CD8-positive, alpha-beta memory T cell (primary cell): ENCODE results near the gene INHBB. TPM values are rescaled to one million over a fixed set of nuclear protein-coding genes. Genes with fewer than 3 reads are reported as not detected.

ENCODE experiments used
- CTCF ChIA-PET: fragments of 350-600 bp; sonication (Branson Sonifier 250); formaldehyde crosslinking; loops from one replicate; lab custom pipeline; 2021; ENCODE audit warnings: antibody characterized with exemption; lab: Charles Lee
- POLR2A ChIA-PET: fragments of 350-600 bp; sonication (Branson Sonifier 250); formaldehyde crosslinking; loops from one replicate; lab custom pipeline; 2021; ENCODE audit warnings: antibody characterized with exemption; lab: Charles Lee
- DNase-seq, 5 donors: peaks; one replicate each; pipeline versions ENCODE4 v3.0.0 to v3.0.0-alpha.2; 2020 to 2022; ENCODE audit warnings: mixed read lengths in 1 of 5
- H3K27ac ChIP-seq: one replicate; pipeline ENCODE4 v1.7.0; 2013; ENCODE audit warnings: low read depth, mild to moderate bottlenecking, low read length, moderate library complexity
- H3K27me3 ChIP-seq: 2 replicates; pipeline ENCODE4 v1.7.0; 2013; ENCODE audit warnings: low read length, mild to moderate bottlenecking; ENCODE audit not compliant: insufficient read depth, poor library complexity, severe bottlenecking
- H3K36me3 ChIP-seq: 2 replicates; pipeline ENCODE4 v1.7.0; 2013; ENCODE audit warnings: mild to moderate bottlenecking, low read length, moderate library complexity; ENCODE audit not compliant: insufficient read depth
- H3K4me1 ChIP-seq: 2 replicates; pipeline ENCODE4 v1.7.0; 2013; ENCODE audit warnings: mild to moderate bottlenecking, low read length, moderate library complexity; ENCODE audit not compliant: insufficient read depth
- H3K4me3 ChIP-seq: 2 replicates; pipeline ENCODE4 v1.7.0; 2013; ENCODE audit warnings: mild to moderate bottlenecking, low read length
- H3K9me3 ChIP-seq: 2 replicates; pipeline ENCODE4 v1.7.0; 2013; ENCODE audit warnings: mild to moderate bottlenecking, low read length
- H3K27ac Mint-ChIP-seq, 8 donors: one replicate each; pipeline ENCODE4 v1.8.0; 2020 to 2021; ENCODE audit warnings: mixed read lengths in 8 of 8, mild to moderate bottlenecking in 6 of 8, inconsistent platforms in 3 of 8, moderate library complexity in 3 of 8
- H3K27me3 Mint-ChIP-seq, 2 donors: one replicate each; pipeline ENCODE4 v1.8.0; 2020 to 2021; ENCODE audit warnings: mixed read lengths in 2 of 2, mild to moderate bottlenecking in 1 of 2, moderate library complexity in 1 of 2
- H3K36me3 Mint-ChIP-seq, 3 donors: one replicate each; pipeline ENCODE4 v1.8.0; 2020 to 2021; ENCODE audit warnings: mixed read lengths in 3 of 3, inconsistent platforms in 1 of 3, mild to moderate bottlenecking in 1 of 3
- H3K4me1 Mint-ChIP-seq, 3 donors: one replicate each; pipeline ENCODE4 v1.8.0; 2020 to 2021; ENCODE audit warnings: mixed read lengths in 3 of 3, inconsistent platforms in 1 of 3, mild to moderate bottlenecking in 1 of 3
- H3K4me3 Mint-ChIP-seq, 7 donors: one replicate each; pipeline ENCODE4 v1.8.0; 2020 to 2021; ENCODE audit warnings: mixed read lengths in 7 of 7, mild to moderate bottlenecking in 6 of 7, moderate library complexity in 4 of 7, inconsistent platforms in 2 of 7
- H3K9me3 Mint-ChIP-seq, 5 donors: one replicate each; pipeline ENCODE4 v1.8.0; 2020 to 2022; ENCODE audit warnings: mixed read lengths in 5 of 5, mild to moderate bottlenecking in 3 of 5, moderate library complexity in 2 of 5, inconsistent platforms in 1 of 5
- polyA plus RNA-seq: library from polyadenylated mRNA; unstranded; fragments of 300-500 nt; fragmentation: Illumina TruSeq; gene quantifications from one replicate; pipeline ENCODE4 v1.2.3, GENCODE V29; 2021
- total RNA-seq, 2 experiments: library from RNA; stranded (reverse); gene quantifications; one replicate each; pipeline ENCODE4 v1.2.3, GENCODE V29; 2021

INHBB gene
- total and polyA plus RNA-seq, 3 experiments from 2014 or later: not detected

DNA sequence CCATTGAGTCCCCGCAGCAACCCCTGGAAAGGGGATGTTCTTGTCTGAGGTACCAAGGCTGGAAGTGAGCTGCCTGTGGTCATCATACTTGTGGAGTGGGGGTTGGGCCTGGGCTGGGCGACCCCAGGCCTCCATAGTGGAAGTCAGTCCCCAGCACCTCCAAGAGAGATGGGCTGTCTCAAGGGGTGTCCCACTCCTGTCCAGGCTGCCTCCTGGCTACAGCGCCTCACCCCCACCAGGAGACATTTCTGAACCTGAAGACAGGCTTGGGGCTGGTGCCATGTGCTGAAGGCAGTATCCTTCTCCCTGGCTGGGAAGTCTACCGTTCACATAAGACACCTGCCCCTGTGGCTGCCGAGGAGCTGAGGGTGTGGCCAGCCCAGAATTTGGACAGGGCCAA, 28.9 kb downstream of the INHBB start:
- Histone ChIP-seq H3K27ac (no peak overlapping the region), H3K4me3 (no peak overlapping the region), H3K36me3 (no peaks in the 10 kb centered on the region), H3K27me3 (no peaks in the 10 kb centered on the region), H3K9me3 (no peaks in the 10 kb centered on the region), H3K4me1 (no peaks in the 10 kb centered on the region)
- Mint-ChIP-seq H3K4me3 (no peak overlapping the region), H3K4me1 (no peaks in the 10 kb centered on the region), H3K9me3 (no peaks in the 10 kb centered on the region), H3K27ac (no peak overlapping the region), H3K36me3 (no peaks in the 10 kb centered on the region), H3K27me3 (peaks cover 9 to 12% of the 10 kb centered on the region in 2 donors)
- no peak for DNase-seq
- CTCF ChIA-PET: interaction anchor here (1.1 kb wide), 1 partner anchor 32 kb away, joined by 3 read pairs; no protein-coding TSS in a partner anchor
- POLR2A ChIA-PET: no interaction called here

GRCh38 chr2:120375251-120376020, 29.5 kb downstream of the INHBB start:
- Mint-ChIP-seq H3K4me1 (no peaks in the 10 kb centered on the region), H3K9me3 (no peaks in the 10 kb centered on the region), H3K4me3 (no peak overlapping the region), H3K36me3 (no peaks in the 10 kb centered on the region), H3K27ac (no peak overlapping the region), H3K27me3 (peaks cover 9 to 12% of the 10 kb centered on the region in 2 donors)
- Histone ChIP-seq H3K9me3 (no peaks in the 10 kb centered on the region), H3K4me3 (no peak overlapping the region), H3K4me1 (no peaks in the 10 kb centered on the region), H3K36me3 (no peaks in the 10 kb centered on the region), H3K27me3 (no peaks in the 10 kb centered on the region), H3K27ac (no peak overlapping the region)
- ChIA-PET CTCF (interaction anchor here (1.1 kb wide), 1 partner anchor 32 kb away, joined by 3 read pairs; no protein-coding TSS in a partner anchor), POLR2A (no interaction called here)
- DNase-seq: no peak

DNA sequence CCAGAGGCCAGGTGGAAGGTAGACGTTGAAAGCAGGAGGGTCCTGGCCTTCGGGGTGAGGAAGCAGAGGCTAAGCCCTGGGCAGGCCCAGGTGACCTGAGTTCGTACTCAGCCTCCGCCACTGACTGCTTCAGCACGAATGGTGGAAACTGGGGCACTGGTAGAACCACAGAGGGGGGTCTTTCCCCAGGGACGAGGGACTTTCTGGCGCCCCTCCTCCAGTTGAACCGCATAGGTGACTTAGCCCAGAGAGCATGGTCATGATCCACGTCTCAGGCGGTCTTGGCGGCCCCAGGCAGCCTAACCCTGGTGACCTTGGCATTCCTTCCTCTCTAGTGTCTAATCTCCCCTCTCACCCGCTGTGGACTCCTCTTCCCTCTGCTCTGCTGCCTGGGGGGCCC, 30.2 kb downstream of the INHBB start:
- H3K4me1 ChIP-seq: no peaks in the 10 kb centered on the region
- H3K9me3 Mint-ChIP-seq: no peaks in the 10 kb centered on the region
- peaks cover 11 to 17% of the 10 kb centered on the region in 2 donors for H3K27me3 Mint-ChIP-seq
- H3K27ac Mint-ChIP-seq: no peak overlapping the region
- no peak overlapping the region for H3K27ac ChIP-seq
- H3K4me1 Mint-ChIP-seq: no peaks in the 10 kb centered on the region
- ChIA-PET CTCF (no interaction called here), POLR2A (no interaction called here)
- H3K4me3 Mint-ChIP-seq: no peak overlapping the region
- H3K36me3 ChIP-seq: no peaks in the 10 kb centered on the region
- H3K27me3 ChIP-seq: no peaks in the 10 kb centered on the region
- H3K4me3 ChIP-seq: no peak overlapping the region
- no peaks in the 10 kb centered on the region for H3K36me3 Mint-ChIP-seq
- DNase-seq: no peak
- H3K9me3 ChIP-seq: no peaks in the 10 kb centered on the region

- peaks cover 11 to 17% of the 10 kb centered on the region in 2 donors for H3K27me3 Mint-ChIP-seq
- H3K4me3 Mint-ChIP-seq: no peak overlapping the region
- POLR2A ChIA-PET: no interaction called here
- DNase-seq: no peak
- H3K9me3 Mint-ChIP-seq: no peaks in the 10 kb centered on the region
- Histone ChIP-seq H3K9me3 (no peaks in the 10 kb centered on the region), H3K36me3 (no peaks in the 10 kb centered on the region), H3K4me3 (no peak overlapping the region), H3K27me3 (no peaks in the 10 kb centered on the region), H3K27ac (no peak overlapping the region), H3K4me1 (no peaks in the 10 kb centered on the region)
- H3K27ac Mint-ChIP-seq: no peak overlapping the region
- H3K4me1 Mint-ChIP-seq: no peaks in the 10 kb centered on the region
- no peaks in the 10 kb centered on the region for H3K36me3 Mint-ChIP-seq
- CTCF ChIA-PET: no interaction called here
Measured at GRCh38 chr2:120376679-120377640, 31.0 kb downstream of the INHBB start.

DNA sequence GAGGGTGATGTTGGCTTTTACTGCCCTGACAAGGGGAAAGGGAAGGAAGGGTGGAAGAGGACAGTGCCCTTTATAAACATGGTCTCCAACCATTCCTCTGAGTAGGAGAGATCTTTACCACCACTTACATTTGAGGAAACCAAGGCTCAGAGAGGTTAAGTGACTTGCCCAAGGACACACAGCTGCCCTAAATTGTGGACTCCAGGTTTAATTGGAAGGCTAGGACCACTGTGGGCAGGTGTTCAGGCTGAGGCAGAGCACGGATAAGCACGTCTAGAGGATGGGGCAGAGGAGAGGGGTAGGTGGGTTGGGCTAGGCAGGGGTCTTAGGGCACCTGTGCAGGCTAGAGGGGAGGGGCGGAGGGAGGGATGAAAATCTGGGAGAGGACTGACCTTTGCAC, 32.7 kb downstream of the INHBB start:
- Mint-ChIP-seq H3K27ac (no peak overlapping the region), H3K9me3 (no peaks in the 10 kb centered on the region), H3K4me3 (no peak overlapping the region), H3K36me3 (no peaks in the 10 kb centered on the region), H3K4me1 (no peaks in the 10 kb centered on the region), H3K27me3 (peaks cover 11 to 17% of the 10 kb centered on the region in 2 donors)
- POLR2A ChIA-PET: no interaction called here
- Histone ChIP-seq H3K4me3 (no peak overlapping the region), H3K36me3 (no peaks in the 10 kb centered on the region), H3K27ac (no peak overlapping the region), H3K9me3 (no peaks in the 10 kb centered on the region), H3K4me1 (no peaks in the 10 kb centered on the region), H3K27me3 (no peaks in the 10 kb centered on the region)
- CTCF ChIA-PET: no interaction called here
- DNase-seq: no peak

GRCh38 chr2:120379916-120380893, 34.3 kb downstream of the INHBB start:
- Histone ChIP-seq H3K27me3 (no peaks in the 10 kb centered on the region), H3K4me1 (no peaks in the 10 kb centered on the region), H3K36me3 (no peaks in the 10 kb centered on the region), H3K4me3 (no peak overlapping the region), H3K9me3 (no peaks in the 10 kb centered on the region), H3K27ac (no peak overlapping the region)
- DNase-seq: no peak
- H3K27me3 Mint-ChIP-seq: peaks cover 11 to 17% of the 10 kb centered on the region in 2 donors
- H3K4me1 Mint-ChIP-seq: no peaks in the 10 kb centered on the region
- ChIA-PET POLR2A (no interaction called here), CTCF (no interaction called here)
- no peaks in the 10 kb centered on the region for H3K9me3 Mint-ChIP-seq
- no peaks in the 10 kb centered on the region for H3K36me3 Mint-ChIP-seq
- H3K27ac Mint-ChIP-seq: no peak overlapping the region
- no peak overlapping the region for H3K4me3 Mint-ChIP-seq

GRCh38 chr2:120381192-120381591, 35.3 kb downstream of the INHBB start:
- peaks cover 11 to 17% of the 10 kb centered on the region in 2 donors for H3K27me3 Mint-ChIP-seq
- no peaks in the 10 kb centered on the region for H3K4me1 Mint-ChIP-seq
- Histone ChIP-seq H3K4me3 (no peak overlapping the region), H3K4me1 (no peaks in the 10 kb centered on the region), H3K27ac (no peak overlapping the region), H3K36me3 (no peaks in the 10 kb centered on the region), H3K27me3 (no peaks in the 10 kb centered on the region), H3K9me3 (no peaks in the 10 kb centered on the region)
- no peaks in the 10 kb centered on the region for H3K9me3 Mint-ChIP-seq
- CTCF ChIA-PET: no interaction called here
- DNase-seq: no peak
- no peak overlapping the region for H3K4me3 Mint-ChIP-seq
- POLR2A ChIA-PET: no interaction called here
- no peaks in the 10 kb centered on the region for H3K36me3 Mint-ChIP-seq
- H3K27ac Mint-ChIP-seq: no peak overlapping the region
